Transverse colon (tissue), 4 donors: Measurements from ENCODE around the gene TMBIM4. TPM values are rescaled to one million over a fixed set of nuclear protein-coding genes. Genes with fewer than 3 reads are reported as not detected.
A peak's percentile ranks its signal among the peaks of the same experiment; 100 is the strongest.

Experiments
- DNase-seq: peaks from one replicate; pipeline ENCODE4 v3.0.0-alpha.2; 2019
- H3K27ac ChIP-seq, 4 donors: fragments of 200-600 bp; sonication (generic); 2 replicates each; pipeline ENCODE4 v1.5.1; 2016 to 2018; ENCODE audit warnings: inconsistent platforms in 4 of 4
- H3K27me3 ChIP-seq: fragments of 200-600 bp; sonication (generic); 2 replicates; pipeline ENCODE4 v1.5.1; 2017; ENCODE audit warnings: inconsistent platforms
- H3K36me3 ChIP-seq, 4 donors: fragments of 200-600 bp; sonication (generic); 2 replicates each; pipeline ENCODE4 v1.5.1; 2017 to 2019; ENCODE audit warnings: inconsistent platforms in 4 of 4
- H3K4me1 ChIP-seq, 4 donors: fragments of 200-600 bp; sonication (generic); 2 replicates each; pipeline ENCODE4 v1.5.1; 2017 to 2020; ENCODE audit warnings: inconsistent platforms in 4 of 4
- H3K4me3 ChIP-seq, 4 donors: fragments of 200-600 bp; sonication (generic); 1 replicate in 1 of 4; 2 replicates in 3 of 4; pipeline versions ENCODE4 v1.5.1 to v1.6.1; 2017 to 2019; ENCODE audit warnings: inconsistent platforms in 4 of 4
- H3K9me3 ChIP-seq, 2 donors: fragments of 200-600 bp; sonication (generic); 2 replicates each; pipeline ENCODE4 v1.5.1; 2017 to 2019; ENCODE audit warnings: inconsistent platforms in 2 of 2
- CTCF ChIP-seq, 5 experiments: fragments of 200-600 bp in 3 of 5; fragments of 450-650 bp in 2 of 5; sonication (generic) in 3 of 5; IDR thresholded peaks; 1 replicate in 2 of 5; 2 replicates in 3 of 5; pipeline ENCODE4 v1.5.1; 2016 to 2017; ENCODE audit warnings: antibody characterized with exemption in 5 of 5, inconsistent platforms in 3 of 5, mild to moderate bottlenecking in 2 of 5, moderate library complexity in 1 of 5
- EP300 ChIP-seq: sonication (generic); formaldehyde crosslinking; IDR thresholded peaks from one replicate; pipeline ENCODE4 v1.6.1; 2017; ENCODE audit warnings: antibody characterized with exemption, low read depth
- POLR2A ChIP-seq: fragments of 450-650 bp; IDR thresholded peaks from one replicate; pipeline ENCODE4 v1.6.1; 2016; ENCODE audit warnings: antibody characterized with exemption, mild to moderate bottlenecking, moderate library complexity
- POLR2AphosphoS5 ChIP-seq, 3 donors: sonication (generic); formaldehyde crosslinking; IDR thresholded peaks; one replicate each; pipeline ENCODE4 v1.6.1; 2016; ENCODE audit warnings: antibody characterized with exemption in 3 of 3
- WGBS, 2 donors: methylation state at CpG; one replicate each; pipeline ENCODE4 v1.1.5; 2018; ENCODE audit warnings: low coverage in 1 of 2; 5-methylcytosine and 5-hydroxymethylcytosine counted together
- in situ Hi-C, 4 donors: fragments of 200-750 bp; cut with MboI; loops; one replicate each; pipeline versions ENCODE4 v1.15.0 to v1.15.1; 2017; ENCODE audit warnings: low sequenced_read_pairs in 3 of 4, low pct_ligation_motif_present in 1 of 4, low pct_unique_long_range_greater_than_20kb in 1 of 4
- intact Hi-C: fragments of 100-400 bp; cut with DNase I; formaldehyde crosslinking; loops from one replicate; pipeline ENCODE4 v1.15.1; 2023; ENCODE audit warnings: low total_unique reads
- total RNA-seq, 4 donors: library from RNA; depleted of rRNA; stranded (reverse); fragments of >200 nt; gene quantifications; one replicate each; pipeline ENCODE4 v1.1.0, GENCODE V29; 2016

TMBIM4 gene
- total RNA-seq, 4 donors from 2014 or later = 15.5 to 217 (median 98.8) TPM

- in situ Hi-C loops = loop anchor here (25.0 kb wide), 3 partner anchors 530 to 1205 kb away; no protein-coding TSS in a partner anchor
- DNase-seq = no peak
- TF ChIP-seq CTCF (IDR thresholded peaks at IDR 0.05) (no peak), POLR2AphosphoS5 (IDR thresholded peaks at IDR 0.05) (no peak), POLR2A (no peak), EP300 (no peak)
- no peak overlapping the region for H3K27ac ChIP-seq
- H3K36me3 ChIP-seq = no peaks in the 10 kb centered on the region
- no peaks in the 10 kb centered on the region for H3K27me3 ChIP-seq
- no peak overlapping the region for H3K4me3 ChIP-seq
- no peaks in the 10 kb centered on the region for H3K9me3 ChIP-seq
- intact Hi-C loops = no loop called here
- no peaks in the 10 kb centered on the region for H3K4me1 ChIP-seq
- 0% methylated on average over 1 of the region's 1 CpG; no CpG with 5 or more reads in 1 of the 2 donors for WGBS, 2 donors
Observed at GRCh38 chr12:66092559-66093269, 77.1 kb downstream of the TMBIM4 start.

- 70 to 77% methylated on average over 4 of the region's 4 CpGs for WGBS, 2 donors
- Histone ChIP-seq H3K36me3 (no peaks in the 10 kb centered on the region), H3K27me3 (no peaks in the 10 kb centered on the region), H3K4me3 (no peak overlapping the region), H3K4me1 (no peaks in the 10 kb centered on the region), H3K27ac (no peak overlapping the region), H3K9me3 (no peaks in the 10 kb centered on the region)
- intact Hi-C loops = no loop called here
- in situ Hi-C loops = loop anchor here (25.0 kb wide), 3 partner anchors 528 to 1203 kb away; no protein-coding TSS in a partner anchor
- no peak for DNase-seq
- TF ChIP-seq POLR2AphosphoS5 (IDR thresholded peaks at IDR 0.05) (no peak), CTCF (IDR thresholded peaks at IDR 0.05) (no peak), EP300 (no peak), POLR2A (no peak)
Observed at GRCh38 chr12:66090157-66090556, 79.6 kb downstream of the TMBIM4 start.

GRCh38 chr12:66087365-66087943 lies 82.3 kb downstream of the TMBIM4 start:
- intact Hi-C loops = loop anchor here (5.0 to 10.0 kb wide), 2 partner anchors 530 to 1193 kb away; no protein-coding TSS in a partner anchor
- no peak overlapping the region for H3K27ac ChIP-seq
- peak; percentile 62 for DNase-seq
- in situ Hi-C loops = loop anchor here (10.0 to 25.0 kb wide), 4 partner anchors 525 to 1200 kb away; no protein-coding TSS in a partner anchor
- TF ChIP-seq EP300 (no peak), POLR2A (no peak), CTCF (IDR thresholded peaks at IDR 0.05) (peak; percentile 59 to 69 (median 61))
- no peaks in the 10 kb centered on the region for H3K9me3 ChIP-seq
- no peaks in the 10 kb centered on the region for H3K36me3 ChIP-seq
- WGBS, 2 donors = 35 to 47% methylated on average over 7 to 10 of the region's 10 CpGs
- H3K4me1 ChIP-seq = no peaks in the 10 kb centered on the region
- H3K4me3 ChIP-seq = no peak overlapping the region
- H3K27me3 ChIP-seq = no peaks in the 10 kb centered on the region

- H3K4me1 ChIP-seq = no peaks in the 10 kb centered on the region
- intact Hi-C loops = loop anchor here (5.0 to 10.0 kb wide), 2 partner anchors 529 to 1191 kb away; no protein-coding TSS in a partner anchor
- no peak overlapping the region for H3K27ac ChIP-seq
- no peak overlapping the region for H3K4me3 ChIP-seq
- no peaks in the 10 kb centered on the region for H3K9me3 ChIP-seq
- in situ Hi-C loops = loop anchor here (10.0 to 25.0 kb wide), 4 partner anchors 524 to 1199 kb away; no protein-coding TSS in a partner anchor
- TF ChIP-seq POLR2AphosphoS5 (IDR thresholded peaks at IDR 0.05) = no peak
- no peak for TF ChIP-seq CTCF (IDR thresholded peaks at IDR 0.05)
- TF ChIP-seq POLR2A = no peak
- TF ChIP-seq EP300 = no peak
- WGBS, 2 donors = 83% methylated on average over 2 of the region's 2 CpGs
- H3K36me3 ChIP-seq = no peaks in the 10 kb centered on the region
- H3K27me3 ChIP-seq = no peaks in the 10 kb centered on the region
- no peak for DNase-seq
Observed at GRCh38 chr12:66085998-66086397, 83.8 kb downstream of the TMBIM4 start.
